ENCODE results near the gene ARMH3.

GRCh38 chr10:102009801-102010425 lies 46.1 kb downstream of the ARMH3 start:
- TF ChIP-seq GATA3 (IDR thresholded peaks at IDR 0.05; ENCODE audit: low read depth, low read length): no peak
- TF ChIP-seq GATA2 (IDR thresholded peaks at IDR 0.05; ENCODE audit: low read depth, low read length): no peak

Data from SH-SY5Y (cell line).